Mesenteric fat pad (tissue), 1 donor: Measurements from ENCODE around the gene AFAP1L2. TPM values are rescaled to one million over a fixed set of nuclear protein-coding genes. Genes with fewer than 3 reads are reported as not detected.

ENCODE experiments used
- DNase-seq: peaks from one replicate; pipeline ENCODE4 v3.0.0-alpha.2; 2020; ENCODE audit warnings: low spot score
- total RNA-seq: library from RNA; stranded (reverse); fragmentation: NEBNext Ultra II Directional; extraction: Animal tissue kit (Norgen Biotek cat#: 25700); gene quantifications from one replicate; pipeline ENCODE4 v1.2.1, GENCODE V29; 2021
- donor health status: DM: yes; HTN: yes; CAD: no.

Gene AFAP1L2
- total RNA-seq, 1 donor from 2014 or later: 3.9 TPM

- DNase-seq: peak; percentile 87
Measured at GRCh38 chr10:114412907-114413797, 8.8 kb upstream of the AFAP1L2 start.

DNA sequence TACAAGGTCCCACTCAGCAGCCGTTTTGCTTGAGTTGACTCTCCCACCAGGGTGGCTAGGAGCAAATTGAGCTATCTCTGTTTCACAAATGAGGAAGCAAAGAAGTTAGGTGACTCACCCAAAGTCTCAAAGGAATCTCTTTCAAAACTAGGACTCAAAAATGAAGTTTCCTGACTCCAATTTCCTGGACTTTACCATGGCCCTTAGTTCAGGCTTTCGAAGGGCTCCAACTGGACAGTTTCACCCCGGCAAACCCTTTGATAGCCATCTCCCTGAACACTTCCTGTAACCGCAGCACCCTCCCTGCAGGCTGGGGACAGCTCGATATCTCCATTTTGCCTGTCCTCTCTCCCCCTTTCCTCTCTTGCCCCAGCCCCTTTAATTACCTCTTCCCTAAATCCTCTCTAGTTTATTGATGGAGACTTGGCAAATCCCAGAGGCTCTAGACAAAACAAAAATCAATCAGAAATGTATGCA is 4.7 kb upstream of the AFAP1L2 start:
- no peak for DNase-seq

DNA sequence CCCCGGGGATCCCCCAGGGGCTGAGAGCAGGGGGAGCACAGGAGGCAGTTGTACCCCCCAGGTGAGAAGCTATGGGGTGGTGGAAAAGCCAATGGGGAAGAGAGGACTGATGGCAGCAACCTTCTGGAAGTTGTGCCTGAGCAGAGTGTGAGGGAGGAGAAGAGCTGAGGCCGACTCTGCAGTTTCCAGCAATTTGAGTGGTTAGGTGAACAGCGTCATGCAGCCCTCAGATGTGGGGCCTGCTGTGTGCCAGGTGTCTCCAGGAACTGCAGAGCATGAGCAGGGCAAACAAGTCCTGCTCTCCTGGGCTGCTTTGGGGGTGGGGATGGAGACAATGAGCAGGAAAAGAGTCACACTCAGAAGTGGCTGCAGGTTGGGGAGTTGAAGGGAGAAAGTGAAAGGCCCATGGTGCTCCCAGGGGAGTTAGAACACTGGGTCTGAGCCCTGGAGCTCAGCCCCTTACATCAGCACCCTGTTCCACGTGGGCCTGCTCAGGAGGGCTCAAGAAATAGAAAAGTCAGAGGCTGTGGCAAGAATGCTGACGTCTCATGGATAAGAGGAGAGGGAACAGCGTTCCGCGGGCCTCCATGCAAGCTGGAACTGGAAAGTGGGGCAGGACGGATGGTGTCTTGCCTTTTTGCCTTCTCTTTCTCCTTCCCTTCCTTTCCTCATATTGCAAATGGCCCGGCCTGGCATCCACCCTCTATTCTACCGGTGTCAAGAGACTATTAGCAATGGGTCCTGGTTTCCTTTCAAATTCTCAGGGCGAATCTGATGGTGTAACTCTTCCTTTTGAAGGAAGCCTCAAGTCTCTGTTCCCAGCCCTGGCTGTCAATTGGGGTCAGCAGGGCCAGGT is 4.0 kb upstream of the AFAP1L2 start:
- no peak for DNase-seq

- no peak for DNase-seq
Measured at GRCh38 chr10:114406455-114406854, 2.2 kb upstream of the AFAP1L2 start.

GRCh38 chr10:114405011-114405350 is 679 bp upstream of the AFAP1L2 start:
- DNase-seq: peak; percentile 78

GRCh38 chr10:114403541-114404161 is 651 bp downstream of the AFAP1L2 start:
- no peak for DNase-seq

- no peak for DNase-seq
Measured at GRCh38 chr10:114402871-114403540, 1.3 kb downstream of the AFAP1L2 start.

GRCh38 chr10:114402233-114402632 is 2.1 kb downstream of the AFAP1L2 start:
- no peak for DNase-seq

DNA sequence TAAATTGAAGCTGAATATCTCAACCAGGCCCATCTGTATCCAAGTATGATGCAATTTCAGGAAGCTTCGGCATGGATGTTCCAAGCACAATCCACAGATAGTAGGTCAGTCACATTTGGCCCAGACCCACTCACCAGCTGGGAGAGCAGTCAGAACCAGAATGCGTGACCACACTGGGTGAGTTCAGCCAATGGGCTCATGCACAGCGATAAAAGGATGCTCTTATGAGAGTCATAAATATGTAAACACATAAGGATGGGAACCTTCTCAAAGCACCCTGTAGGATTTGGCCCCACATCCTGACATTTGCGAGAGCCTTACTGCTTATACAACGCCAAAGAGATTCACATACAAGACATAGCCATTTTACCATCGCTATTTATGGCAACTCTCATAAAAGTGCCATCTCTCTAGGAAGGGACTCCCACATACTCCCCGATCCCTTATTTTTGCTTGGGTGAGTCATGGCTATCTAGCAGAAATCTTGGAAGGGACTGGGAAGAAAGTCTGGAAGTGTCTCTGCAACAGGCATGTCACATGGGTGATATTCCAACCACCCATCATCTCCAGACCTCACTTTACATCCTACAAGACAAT is 3.0 kb downstream of the AFAP1L2 start:
- DNase-seq: no peak

- DNase-seq: no peak
Measured at GRCh38 chr10:114400091-114400490, 4.2 kb downstream of the AFAP1L2 start.

- no peak for DNase-seq
Measured at GRCh38 chr10:114399576-114399975, 4.7 kb downstream of the AFAP1L2 start.

- no peak for DNase-seq
Measured at GRCh38 chr10:114398587-114399331, 5.5 kb downstream of the AFAP1L2 start.

GRCh38 chr10:114397651-114398145 is 6.6 kb downstream of the AFAP1L2 start:
- DNase-seq: no peak

DNA sequence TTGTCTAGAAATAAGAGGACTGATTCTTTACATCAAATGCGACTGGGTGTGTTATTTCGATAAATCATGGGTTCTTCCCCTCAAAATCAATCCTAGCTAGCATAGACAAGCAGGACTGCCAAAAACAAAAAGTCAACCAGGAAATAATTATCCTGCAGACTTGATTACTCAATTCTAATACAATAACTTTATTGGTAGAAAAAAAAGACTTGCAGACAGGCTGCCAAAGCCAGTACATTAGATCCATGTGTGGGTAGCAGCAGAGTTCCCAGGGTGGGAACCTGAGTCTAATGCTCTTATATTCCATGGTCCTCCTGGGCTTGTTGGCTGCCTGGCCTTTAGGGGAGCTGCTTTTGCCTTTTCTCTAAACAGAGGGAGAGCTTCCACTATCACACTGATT is 7.8 kb downstream of the AFAP1L2 start:
- no peak for DNase-seq

- no peak for DNase-seq
Measured at GRCh38 chr10:114395366-114396022, 8.8 kb downstream of the AFAP1L2 start.

DNA sequence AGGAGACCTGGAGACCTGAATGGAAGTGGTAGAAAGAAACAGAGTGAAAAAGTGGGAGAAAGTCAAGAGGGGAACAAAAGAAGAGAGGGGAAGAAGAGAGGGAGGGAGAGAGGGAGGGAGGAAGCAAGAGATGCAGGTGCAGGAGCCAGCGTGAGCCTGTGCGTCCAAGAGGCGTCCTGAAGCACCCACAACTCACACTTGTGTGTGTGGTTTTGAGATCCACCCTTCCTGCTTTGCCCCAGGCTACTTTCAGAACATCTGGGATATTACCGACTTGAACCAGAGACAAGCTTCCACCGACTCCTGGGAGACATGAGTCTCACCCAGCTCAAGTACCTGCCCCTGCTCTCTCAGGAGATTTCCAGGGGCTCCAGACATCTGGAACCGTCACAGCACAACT is 9.8 kb downstream of the AFAP1L2 start:
- DNase-seq: no peak

DNA sequence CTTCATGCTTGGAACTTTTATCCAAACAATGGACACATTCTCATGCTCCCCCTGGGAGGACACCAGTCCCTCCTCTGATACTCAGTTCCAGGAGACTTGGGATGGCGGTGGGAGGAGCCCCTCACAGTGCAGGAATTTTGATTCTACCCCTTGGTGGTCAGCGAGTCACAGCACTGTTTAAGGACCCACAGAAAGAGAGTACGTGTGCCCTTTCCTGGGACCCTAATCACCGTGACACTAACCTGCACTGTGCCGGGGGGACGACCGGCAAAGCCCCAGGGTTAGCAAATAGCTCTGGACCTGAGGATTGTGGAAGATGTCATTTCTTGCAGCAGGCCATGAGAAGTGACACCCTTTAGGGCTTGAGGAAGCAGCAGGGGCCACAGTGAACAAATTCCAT is 10.4 kb downstream of the AFAP1L2 start:
- no peak for DNase-seq

GRCh38 chr10:114393482-114393881 is 10.8 kb downstream of the AFAP1L2 start:
- DNase-seq: no peak

- no peak for DNase-seq
Measured at GRCh38 chr10:114392112-114392835, 12.0 kb downstream of the AFAP1L2 start.
